H1 (cell line): Measurements from ENCODE around the gene PDZRN3. TPM values are rescaled to one million over a fixed set of nuclear protein-coding genes. Genes with fewer than 3 reads are reported as not detected.

Experiments
- polyA plus RNA-seq, 7 experiments: library from polyadenylated mRNA; depleted of rRNA in 3 of 7; stranded (reverse) in 5 of 7; unstranded in 2 of 7; fragments of >200 nt in 5 of 7; fragments of 200-250 nt in 2 of 7; gene quantifications; 1 replicate in 5 of 7; 2 replicates in 1 of 7; 4 replicates in 1 of 7; pipeline versions ENCODE4 v1.2.1 to v1.2.3, GENCODE V29; 2011 to 2013; ENCODE audit warnings: missing spikeins in 2 of 7, mixed read lengths in 2 of 7
- small RNA-seq: library from polyadenylated mRNA; stranded (forward); fragments of <200 nt; extraction: miRNeasy Mini kit (QIAGEN cat#:217004); gene quantifications from one replicate; pipeline ENCODE3, GENCODE V24; 2013; ENCODE audit not compliant: insufficient read depth
- total RNA-seq: library from RNA; stranded (reverse); fragmentation: NEBNext Ultra II Directional; extraction: Animal tissue kit (Norgen Biotek cat#: 25700); gene quantifications from 2 replicates; pipeline ENCODE4 v1.2.1, GENCODE V29; 2021

PDZRN3 gene
- total and polyA plus RNA-seq, 2 of the 8 experiments (the other 6 are each of a cell fraction or from before 2014, with no cell fraction given) = 4.2 to 20.5 TPM

Small RNAs within 50 kb of the gene (small RNA-seq; reads per million reads assigned to genes)
- not detected for gene RNU7-119P
